HAP-1 (cell line): Measurements from ENCODE around the gene ARAP3.

Source experiments
- DNase-seq, 2 experiments: peaks; one replicate each; pipeline ENCODE4 v3.0.0-alpha.2; 2016 to 2020; ENCODE audit warnings: low spot score in 2 of 2
- H3K27me3 ChIP-seq: fragments of 250-450 bp; sonication (Bioruptor Pico); 2 replicates; pipeline ENCODE4 v1.5.1; 2020; ENCODE audit warnings: low read depth, mild to moderate bottlenecking, moderate library complexity
- H3K36me3 ChIP-seq: fragments of 250-450 bp; sonication (Bioruptor Pico); replicated peaks from 2 replicates; pipeline ENCODE4 v1.5.1; 2020; ENCODE audit warnings: mild to moderate bottlenecking
- H3K4me1 ChIP-seq: fragments of 250-450 bp; sonication (Bioruptor Pico); 2 replicates; pipeline ENCODE4 v1.5.1; 2020; ENCODE audit warnings: mild to moderate bottlenecking
- H3K4me3 ChIP-seq: fragments of 250-450 bp; sonication (Bioruptor Pico); 2 replicates; pipeline ENCODE4 v1.5.1; 2020; ENCODE audit warnings: mild to moderate bottlenecking, moderate library complexity
- H3K9me3 ChIP-seq: fragments of 250-450 bp; sonication (Bioruptor Pico); 2 replicates; pipeline ENCODE4 v1.5.1; 2020; ENCODE audit warnings: mild to moderate bottlenecking, moderate library complexity
- in situ Hi-C: fragments of 300-500 bp; cut with MboI; formaldehyde crosslinking; loops from 3 replicates; pipeline ENCODE4 v1.14.3; 2020; ENCODE audit warnings: low sequenced_read_pairs, inconsistent platforms, mixed read lengths

Gene ARAP3

GRCh38 chr5:141655020-141655419 is 27.0 kb downstream of the ARAP3 start:
- no peaks in the 10 kb centered on the region; the same call in 1 of the 2 replicates for H3K36me3 ChIP-seq
- in situ Hi-C loops: no loop called here
- no peaks in the 10 kb centered on the region for H3K27me3 ChIP-seq
- H3K9me3 ChIP-seq: no peaks in the 10 kb centered on the region
- no peak overlapping the region for H3K4me3 ChIP-seq
- H3K4me1 ChIP-seq: peaks cover 3% of the 10 kb centered on the region; the same call in 1 of the 2 replicates
- no peak for DNase-seq

DNA sequence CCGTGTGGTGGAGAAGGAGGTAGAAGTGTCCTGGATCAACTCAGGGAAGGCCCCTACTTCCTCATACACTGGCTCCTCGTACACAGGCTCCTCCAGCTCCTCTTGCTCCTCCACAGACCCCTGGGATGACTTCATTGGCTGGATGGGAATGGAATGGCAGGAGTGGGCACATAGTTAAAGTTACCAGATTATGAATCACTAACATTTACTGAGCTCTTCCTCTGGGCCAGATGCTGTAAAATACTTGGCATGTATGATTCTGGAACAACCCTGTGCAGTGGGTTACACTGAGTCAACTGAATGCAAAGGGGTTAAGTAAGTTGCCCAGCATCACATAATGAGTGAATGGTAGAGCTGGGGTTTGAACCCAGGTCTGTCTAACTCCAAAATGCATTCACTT is 27.7 kb downstream of the ARAP3 start:
- in situ Hi-C loops: no loop called here
- DNase-seq: no peak
- no peaks in the 10 kb centered on the region; the same call in 1 of the 2 replicates for H3K36me3 ChIP-seq
- H3K27me3 ChIP-seq: no peaks in the 10 kb centered on the region
- H3K4me1 ChIP-seq: peaks cover 3% of the 10 kb centered on the region; the same call in 1 of the 2 replicates
- H3K4me3 ChIP-seq: no peak overlapping the region
- no peaks in the 10 kb centered on the region for H3K9me3 ChIP-seq

DNA sequence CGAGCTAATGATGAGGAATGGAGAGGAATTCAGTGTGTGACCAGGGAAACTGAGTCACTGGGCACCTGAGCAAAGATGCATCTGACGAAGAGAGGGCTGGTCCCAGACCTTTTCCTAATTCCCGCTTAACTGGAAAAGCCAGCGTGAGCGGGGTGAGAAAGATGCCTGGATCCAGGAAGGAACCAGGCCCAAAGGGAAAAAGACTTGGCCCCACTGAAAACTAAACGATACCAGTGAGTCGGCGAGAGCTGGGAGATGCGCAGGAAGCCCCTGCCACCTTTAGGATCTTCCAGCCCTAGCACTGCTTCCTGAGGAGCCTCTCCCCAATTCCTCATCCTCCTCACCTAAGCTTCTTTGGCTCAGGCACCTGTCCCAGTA is 30.3 kb downstream of the ARAP3 start:
- Histone ChIP-seq H3K27me3 (no peaks in the 10 kb centered on the region), H3K36me3 (no peaks in the 10 kb centered on the region; the same call in 1 of the 2 replicates), H3K9me3 (no peaks in the 10 kb centered on the region), H3K4me3 (peak overlapping the region; percentile 66), H3K4me1 (peaks cover 3% of the 10 kb centered on the region; the same call in 1 of the 2 replicates)
- no peak for DNase-seq
- in situ Hi-C loops: no loop called here

DNA sequence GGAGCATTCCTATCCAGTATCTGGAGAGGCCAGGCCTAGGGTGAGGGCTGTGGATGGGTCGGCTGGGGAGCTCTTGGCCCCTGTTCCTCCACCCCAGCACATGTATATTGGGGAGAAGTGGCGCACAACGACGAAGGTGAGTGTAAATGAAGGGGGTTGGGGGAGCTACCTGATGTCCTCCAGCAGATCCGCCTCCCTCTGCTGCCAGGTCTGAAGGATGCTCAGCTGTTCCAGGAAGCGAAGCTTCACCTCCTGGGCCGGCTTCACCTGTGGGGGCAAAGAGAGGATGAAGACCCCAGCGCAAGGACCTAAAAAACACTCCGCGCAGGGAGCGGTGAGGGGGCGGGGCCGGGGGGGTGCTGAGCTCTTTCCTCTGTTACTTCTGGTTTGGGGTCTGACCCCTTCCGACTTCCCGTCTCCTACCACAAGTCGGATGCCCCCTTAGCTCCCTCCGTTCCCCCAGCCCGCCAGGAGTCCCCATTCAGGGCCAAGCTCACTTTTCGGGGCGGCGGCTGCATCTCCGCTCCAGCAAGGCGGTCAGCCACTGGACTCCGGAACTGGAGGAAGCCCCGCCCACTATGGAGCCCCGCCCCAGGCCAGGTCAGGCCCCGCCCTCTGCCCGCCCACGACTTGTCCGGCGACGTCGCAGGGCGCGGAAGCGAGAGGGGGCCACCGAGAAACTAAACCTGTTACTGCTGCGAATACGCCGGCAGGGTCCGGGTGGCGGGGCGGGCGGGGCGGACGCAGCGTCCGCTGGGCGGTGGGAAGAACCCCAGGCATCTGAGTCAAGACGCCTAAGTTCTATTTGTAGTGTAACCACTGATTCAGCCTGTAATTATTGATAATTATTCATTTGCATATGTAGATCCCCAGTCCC is 30.9 kb downstream of the ARAP3 start, which contains the start of gene FCHSD1:
Gene FCHSD1, minus strand, starts transcription at position 568 of the 877 bp plus-strand sequence. Its CDS starts 50 bp downstream, at position 518.
- Histone ChIP-seq H3K4me3 (peak within 1 kb of the TSS; percentile 66), H3K36me3 (no peaks in the 10 kb centered on the region; the same call in 1 of the 2 replicates), H3K27me3 (no peaks in the 10 kb centered on the region), H3K4me1 (peaks cover 3% of the 10 kb centered on the region; the same call in 1 of the 2 replicates), H3K9me3 (no peaks in the 10 kb centered on the region)
- in situ Hi-C loops: no loop called here
- DNase-seq: peak; percentile 76 to 93

DNA sequence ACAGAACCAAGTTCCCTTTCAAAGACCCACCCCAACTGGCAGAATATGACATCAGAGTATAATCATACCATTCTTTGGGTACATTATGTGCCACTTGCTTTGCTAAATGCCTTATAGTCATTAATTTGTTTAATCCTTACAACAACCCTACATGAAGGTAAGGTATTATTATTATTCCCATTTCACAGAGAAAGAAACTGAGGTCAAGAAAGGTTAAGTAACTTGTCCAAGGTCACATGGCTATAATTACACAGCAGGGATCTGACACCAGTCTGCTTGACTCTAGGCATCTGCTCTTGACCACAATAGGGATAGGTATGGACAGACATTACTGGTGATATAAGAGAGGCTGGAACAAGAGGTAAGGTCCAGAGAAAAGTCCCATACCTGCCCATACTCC is 32.1 kb downstream of the ARAP3 start:
- DNase-seq: no peak
- Histone ChIP-seq H3K36me3 (no peaks in the 10 kb centered on the region; the same call in 1 of the 2 replicates), H3K4me3 (no peak overlapping the region), H3K9me3 (no peaks in the 10 kb centered on the region), H3K27me3 (no peaks in the 10 kb centered on the region), H3K4me1 (peaks cover 3% of the 10 kb centered on the region; the same call in 1 of the 2 replicates)
- in situ Hi-C loops: no loop called here

- Histone ChIP-seq H3K36me3 (no peaks in the 10 kb centered on the region; the same call in 1 of the 2 replicates), H3K9me3 (no peaks in the 10 kb centered on the region), H3K27me3 (no peaks in the 10 kb centered on the region), H3K4me3 (no peak overlapping the region), H3K4me1 (peaks cover 3% of the 10 kb centered on the region; the same call in 1 of the 2 replicates)
- DNase-seq: no peak
- in situ Hi-C loops: no loop called here
These were observed 32.9 kb downstream of the ARAP3 start for GRCh38 chr5:141649056-141649688.

GRCh38 chr5:141647851-141648250 is 34.2 kb downstream of the ARAP3 start:
- no peaks in the 10 kb centered on the region for H3K9me3 ChIP-seq
- DNase-seq: no peak
- no peak overlapping the region for H3K4me3 ChIP-seq
- no peaks in the 10 kb centered on the region for H3K27me3 ChIP-seq
- H3K4me1 ChIP-seq: peaks cover 3% of the 10 kb centered on the region; the same call in 1 of the 2 replicates
- in situ Hi-C loops: no loop called here
- no peaks in the 10 kb centered on the region; the same call in 1 of the 2 replicates for H3K36me3 ChIP-seq

DNA sequence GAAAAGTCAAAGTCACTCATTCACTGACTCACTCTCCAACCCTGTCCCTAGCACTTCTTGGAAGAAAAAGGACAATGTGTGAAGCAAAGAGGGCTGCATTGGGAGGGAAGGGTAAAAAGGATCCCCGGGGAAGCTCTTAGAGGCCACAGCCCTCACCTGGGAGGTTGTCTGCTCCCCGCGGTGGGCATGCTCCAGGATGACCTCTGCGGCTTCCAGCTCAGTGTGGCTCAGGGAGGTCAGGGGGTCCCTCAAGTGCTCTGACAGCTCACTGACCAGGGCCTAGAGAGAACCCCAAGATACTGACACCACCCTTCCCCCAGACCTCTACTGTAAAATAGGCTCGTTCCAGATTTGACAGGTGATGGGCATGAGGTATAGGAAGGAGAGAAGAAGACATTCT is 34.8 kb downstream of the ARAP3 start:
- Histone ChIP-seq H3K27me3 (no peaks in the 10 kb centered on the region), H3K4me1 (peaks cover 3% of the 10 kb centered on the region; the same call in 1 of the 2 replicates), H3K4me3 (no peak overlapping the region), H3K36me3 (peaks cover 5% of the 10 kb centered on the region), H3K9me3 (no peaks in the 10 kb centered on the region)
- DNase-seq: no peak
- in situ Hi-C loops: no loop called here

DNA sequence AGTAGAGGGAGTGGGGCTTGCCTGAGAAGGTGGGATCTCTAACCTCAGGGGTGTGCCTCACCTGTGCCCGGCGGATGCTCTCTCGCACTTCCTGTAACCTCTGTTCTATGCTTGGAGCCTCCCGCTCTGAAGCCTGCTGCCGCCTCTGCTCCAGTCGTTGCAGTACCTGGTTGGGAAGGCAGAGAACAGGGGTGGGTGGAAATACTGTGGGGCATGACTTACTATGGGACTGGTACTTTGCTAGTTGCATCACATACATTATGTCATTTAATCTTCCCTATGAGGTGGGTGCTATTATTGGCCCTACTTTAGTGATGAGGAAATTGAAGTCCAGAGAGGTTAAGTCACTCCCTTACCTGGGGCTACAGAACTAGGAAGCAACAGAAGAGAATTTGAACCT is 36.0 kb downstream of the ARAP3 start:
- Histone ChIP-seq H3K4me3 (no peak overlapping the region), H3K4me1 (no peaks in the 10 kb centered on the region), H3K9me3 (no peaks in the 10 kb centered on the region), H3K27me3 (no peaks in the 10 kb centered on the region), H3K36me3 (peaks cover 5% of the 10 kb centered on the region)
- in situ Hi-C loops: no loop called here
- no peak for DNase-seq

DNA sequence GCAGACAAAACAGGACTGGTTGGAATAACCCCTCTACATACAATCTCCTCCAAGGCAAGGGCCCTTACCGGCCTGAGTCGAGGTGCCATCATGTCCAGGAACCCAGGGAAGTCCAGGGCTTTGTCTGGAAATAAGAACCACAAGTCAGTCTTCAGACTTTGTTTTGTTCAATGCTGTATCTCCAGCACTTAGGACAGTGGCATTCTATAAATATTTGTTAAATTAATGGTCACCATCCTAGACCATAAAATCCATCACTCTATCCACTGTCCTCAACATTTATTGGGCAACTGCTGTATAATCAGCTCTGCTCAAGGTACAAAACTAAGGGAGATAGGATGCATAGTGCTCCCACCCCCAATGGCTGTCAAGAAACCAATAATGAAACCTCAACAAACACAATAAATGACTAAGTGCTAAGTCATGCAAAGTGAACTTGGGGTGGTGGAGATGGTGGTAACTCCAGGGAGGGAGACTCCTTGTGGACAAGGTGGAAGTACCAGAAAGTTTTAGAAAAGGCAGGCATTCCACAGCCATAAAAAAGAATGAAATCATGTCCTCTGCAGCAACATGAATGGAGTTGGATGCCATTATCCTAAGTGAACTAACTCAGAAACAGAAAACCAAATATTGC is 40.3 kb downstream of the ARAP3 start:
- Histone ChIP-seq H3K36me3 (peaks cover 5% of the 10 kb centered on the region), H3K9me3 (no peaks in the 10 kb centered on the region), H3K27me3 (no peaks in the 10 kb centered on the region), H3K4me1 (no peaks in the 10 kb centered on the region; the same call in 1 of the 2 replicates), H3K4me3 (no peak overlapping the region)
- in situ Hi-C loops: no loop called here
- DNase-seq: no peak

DNA sequence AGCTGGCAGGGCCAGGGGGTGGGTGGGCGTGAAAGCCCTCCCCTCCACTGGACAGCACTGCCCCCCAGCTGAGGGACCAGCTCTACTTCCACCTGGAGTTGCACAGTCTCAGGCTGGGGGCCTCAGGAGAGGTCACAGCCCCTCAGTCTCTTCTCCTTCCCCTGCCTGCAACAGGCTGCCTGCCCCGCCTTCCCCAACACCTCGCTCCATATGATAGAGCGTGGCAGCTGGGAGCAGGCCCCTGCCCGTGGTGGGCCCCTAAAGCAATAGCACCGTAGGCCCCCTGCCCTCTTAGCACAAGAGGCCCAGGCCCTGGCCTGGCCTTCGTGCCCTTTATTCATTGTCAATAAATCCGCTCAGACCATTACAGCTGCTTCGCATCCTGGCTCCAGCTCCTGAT is 41.3 kb downstream of the ARAP3 start:
- Histone ChIP-seq H3K4me3 (no peak overlapping the region), H3K9me3 (no peaks in the 10 kb centered on the region), H3K27me3 (no peaks in the 10 kb centered on the region), H3K36me3 (peaks cover 5% of the 10 kb centered on the region), H3K4me1 (peaks cover 3% of the 10 kb centered on the region)
- in situ Hi-C loops: no loop called here
- DNase-seq: no peak

- in situ Hi-C loops: no loop called here
- peaks cover 5% of the 10 kb centered on the region for H3K36me3 ChIP-seq
- peaks cover 10% of the 10 kb centered on the region for H3K4me1 ChIP-seq
- no peaks in the 10 kb centered on the region for H3K27me3 ChIP-seq
- H3K4me3 ChIP-seq: no peak overlapping the region
- no peaks in the 10 kb centered on the region for H3K9me3 ChIP-seq
- DNase-seq: no peak
These were observed 42.0 kb downstream of the ARAP3 start for GRCh38 chr5:141640051-141640415.

- peaks cover 5% of the 10 kb centered on the region for H3K36me3 ChIP-seq
These were observed 42.5 kb downstream of the ARAP3 start for GRCh38 chr5:141639357-141640050.

More at GRCh38 chr5:141639357-141640050, 42.5 kb downstream of the ARAP3 start:
- no peak for DNase-seq
- in situ Hi-C loops: no loop called here
- H3K4me1 ChIP-seq: peaks cover 13% of the 10 kb centered on the region
- H3K9me3 ChIP-seq: no peaks in the 10 kb centered on the region
- no peaks in the 10 kb centered on the region for H3K27me3 ChIP-seq
- H3K4me3 ChIP-seq: no peak overlapping the region
